Hepatocyte (in vitro differentiated cells): ENCODE measurements around the gene TRIM9.

Experiments used
- EZH2phosphoT487 ChIP-seq: fragments of 200-600 bp; sonication (generic); IDR thresholded peaks from one replicate; pipeline ENCODE4 v1.6.1; 2018; ENCODE audit warnings: antibody characterized with exemption, mild to moderate bottlenecking, low read depth, moderate library complexity; ENCODE audit not compliant: unreplicated experiment, severe bottlenecking
- TF ChIP-seq, protein P1 (sequence below): fragments of 200-600 bp; sonication (generic); IDR thresholded peaks from 2 replicates; pipeline ENCODE4 v1.5.1; 2016; ENCODE audit warnings: antibody characterized with exemption, mild to moderate bottlenecking; ENCODE audit not compliant: poor library complexity

DNA sequence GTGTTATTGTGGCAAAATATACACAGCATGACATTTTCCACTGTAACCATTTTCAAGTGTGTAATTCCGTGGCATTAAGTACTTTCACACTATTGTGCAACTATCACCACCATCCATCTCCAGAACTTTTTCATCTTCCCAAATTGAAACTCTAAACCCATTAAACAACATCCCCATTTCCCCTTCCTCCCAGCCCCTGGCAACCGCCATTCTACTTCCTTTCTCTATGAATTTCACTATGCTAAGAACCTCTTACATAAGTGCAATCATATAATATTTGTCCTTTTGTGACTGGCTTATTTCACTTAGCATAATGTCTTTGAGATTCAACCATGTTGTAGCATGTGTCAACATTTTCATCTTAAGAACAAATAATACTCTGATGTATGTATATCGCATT, 82.8 kb downstream of the TRIM9 start:
- TF ChIP-seq, protein P1, sequence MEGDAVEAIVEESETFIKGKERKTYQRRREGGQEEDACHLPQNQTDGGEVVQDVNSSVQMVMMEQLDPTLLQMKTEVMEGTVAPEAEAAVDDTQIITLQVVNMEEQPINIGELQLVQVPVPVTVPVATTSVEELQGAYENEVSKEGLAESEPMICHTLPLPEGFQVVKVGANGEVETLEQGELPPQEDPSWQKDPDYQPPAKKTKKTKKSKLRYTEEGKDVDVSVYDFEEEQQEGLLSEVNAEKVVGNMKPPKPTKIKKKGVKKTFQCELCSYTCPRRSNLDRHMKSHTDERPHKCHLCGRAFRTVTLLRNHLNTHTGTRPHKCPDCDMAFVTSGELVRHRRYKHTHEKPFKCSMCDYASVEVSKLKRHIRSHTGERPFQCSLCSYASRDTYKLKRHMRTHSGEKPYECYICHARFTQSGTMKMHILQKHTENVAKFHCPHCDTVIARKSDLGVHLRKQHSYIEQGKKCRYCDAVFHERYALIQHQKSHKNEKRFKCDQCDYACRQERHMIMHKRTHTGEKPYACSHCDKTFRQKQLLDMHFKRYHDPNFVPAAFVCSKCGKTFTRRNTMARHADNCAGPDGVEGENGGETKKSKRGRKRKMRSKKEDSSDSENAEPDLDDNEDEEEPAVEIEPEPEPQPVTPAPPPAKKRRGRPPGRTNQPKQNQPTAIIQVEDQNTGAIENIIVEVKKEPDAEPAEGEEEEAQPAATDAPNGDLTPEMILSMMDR: no peak
- TF ChIP-seq EZH2phosphoT487: no peak
